ENCODE results near the gene FARP1. TPM values are rescaled to one million over a fixed set of nuclear protein-coding genes. Genes with fewer than 3 reads are reported as not detected.

The FARP1 gene
- total RNA-seq, 1 donor from 2014 or later: 128 TPM

GRCh38 chr13:98423417-98423816, 280.5 kb downstream of the FARP1 start:
- Histone ChIP-seq H4K20me1 (ENCODE audit: insufficient read depth, low read length) (peaks cover 5% of the 10 kb centered on the region), H3K4me3 (ENCODE audit: insufficient read depth, low read depth, low read length) (no peak overlapping the region), H3K4me2 (ENCODE audit: low read length) (no peak overlapping the region), H3K4me1 (ENCODE audit: insufficient read depth, low read length) (peaks cover 1% of the 10 kb centered on the region), H3K9ac (ENCODE audit: low read length) (no peak overlapping the region), H3K27ac (ENCODE audit: low read depth, low read length) (no peak overlapping the region), H3K79me2 (ENCODE audit: insufficient read depth, low read length) (no peaks in the 10 kb centered on the region), H2AFZ (ENCODE audit: low read depth, low read length) (no peak overlapping the region), H3K9me3 (ENCODE audit: insufficient read depth, low read depth, low read length) (no peaks in the 10 kb centered on the region), H3K36me3 (ENCODE audit: insufficient read depth, low read length) (peaks cover 21% of the 10 kb centered on the region), H3K27me3 (ENCODE audit: insufficient read depth, low read length) (no peaks in the 10 kb centered on the region)
- Mint-ChIP-seq H3K27me3 (ENCODE audit: low read depth, unreplicated experiment) (no peaks in the 10 kb centered on the region), H3K27ac (ENCODE audit: unreplicated experiment) (no peak overlapping the region), H3K36me3 (ENCODE audit: low read depth, unreplicated experiment) (peaks cover 45% of the 10 kb centered on the region), H3K4me1 (ENCODE audit: low read depth, unreplicated experiment) (peaks cover 7% of the 10 kb centered on the region), H3K9me3 (ENCODE audit: unreplicated experiment) (peaks cover 2% of the 10 kb centered on the region), H3K4me3 (ENCODE audit: unreplicated experiment) (no peak overlapping the region)
- FAIRE-seq (no peak), DNase-seq (ENCODE audit: low read depth) (no peak)
- TF ChIP-seq CTCF (IDR thresholded peaks at IDR 0.05; ENCODE audit: insufficient read depth, low read depth, low read length) (no peak), EZH2 (IDR thresholded peaks at IDR 0.05; ENCODE audit: insufficient read depth, low read length) (no peak)

DNA sequence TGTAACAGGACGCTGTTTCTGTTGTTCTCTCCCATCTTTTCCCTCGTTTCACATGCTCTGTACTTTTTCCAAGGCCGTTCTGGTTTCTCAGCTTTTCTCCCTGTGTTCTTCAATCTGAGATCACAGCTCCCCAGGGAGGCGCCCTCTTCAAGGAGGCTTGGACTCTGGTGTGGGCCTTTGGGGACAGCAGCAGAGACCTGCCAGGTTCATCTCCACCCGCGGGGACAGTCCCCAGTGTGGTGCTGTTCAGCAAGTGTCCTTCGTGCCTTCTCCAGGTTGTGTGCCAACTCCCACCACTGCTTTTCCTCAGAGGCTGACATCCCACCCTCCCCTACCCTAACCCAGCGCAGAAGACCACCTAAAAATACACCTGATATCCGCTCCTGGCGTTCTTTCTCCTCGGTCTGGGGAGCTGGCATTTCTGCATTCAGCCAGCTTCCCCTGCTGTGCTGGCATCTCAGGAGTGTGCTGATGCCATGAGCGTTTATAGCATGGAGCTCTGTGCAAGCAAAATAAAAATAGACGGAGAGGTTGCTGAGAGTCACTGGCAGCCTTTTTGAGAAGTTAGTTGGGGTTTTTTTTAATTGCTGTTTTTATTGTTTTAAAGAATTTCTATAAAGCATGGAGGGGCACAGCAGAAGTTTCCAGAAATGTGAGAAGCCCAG, 284.6 kb downstream of the FARP1 start:
- no peak overlapping the region for H3K27ac Mint-ChIP-seq (ENCODE audit: unreplicated experiment)
- H3K4me3 Mint-ChIP-seq (ENCODE audit: unreplicated experiment): no peak overlapping the region
- TF ChIP-seq EZH2 (IDR thresholded peaks at IDR 0.05; ENCODE audit: insufficient read depth, low read length) (no peak), CTCF (IDR thresholded peaks at IDR 0.05; ENCODE audit: insufficient read depth, low read depth, low read length) (no peak)
- Histone ChIP-seq H4K20me1 (ENCODE audit: insufficient read depth, low read length) (peaks cover 12% of the 10 kb centered on the region), H3K9me3 (ENCODE audit: insufficient read depth, low read depth, low read length) (no peaks in the 10 kb centered on the region), H3K4me2 (ENCODE audit: low read length) (no peak overlapping the region), H3K79me2 (ENCODE audit: insufficient read depth, low read length) (no peaks in the 10 kb centered on the region), H3K9ac (ENCODE audit: low read length) (no peak overlapping the region), H3K4me3 (ENCODE audit: insufficient read depth, low read depth, low read length) (no peak overlapping the region), H3K27me3 (ENCODE audit: insufficient read depth, low read length) (no peaks in the 10 kb centered on the region), H3K36me3 (ENCODE audit: insufficient read depth, low read length) (peaks cover 23% of the 10 kb centered on the region), H3K4me1 (ENCODE audit: insufficient read depth, low read length) (peaks cover 8% of the 10 kb centered on the region), H2AFZ (ENCODE audit: low read depth, low read length) (no peak overlapping the region), H3K27ac (ENCODE audit: low read depth, low read length) (no peak overlapping the region)
- H3K36me3 Mint-ChIP-seq (ENCODE audit: low read depth, unreplicated experiment): peaks cover 46% of the 10 kb centered on the region
- no peak for FAIRE-seq
- DNase-seq (ENCODE audit: low read depth): no peak
- H3K9me3 Mint-ChIP-seq (ENCODE audit: unreplicated experiment): no peaks in the 10 kb centered on the region
- no peaks in the 10 kb centered on the region for H3K27me3 Mint-ChIP-seq (ENCODE audit: low read depth, unreplicated experiment)
- H3K4me1 Mint-ChIP-seq (ENCODE audit: low read depth, unreplicated experiment): peaks cover 17% of the 10 kb centered on the region

- H3K27me3 Mint-ChIP-seq (ENCODE audit: low read depth, unreplicated experiment): no peaks in the 10 kb centered on the region
- peak overlapping the region; percentile 4 for H3K27ac Mint-ChIP-seq (ENCODE audit: unreplicated experiment)
- Histone ChIP-seq H3K9ac (ENCODE audit: low read length) (no peak overlapping the region), H3K9me3 (ENCODE audit: insufficient read depth, low read depth, low read length) (no peaks in the 10 kb centered on the region), H3K36me3 (ENCODE audit: insufficient read depth, low read length) (peaks cover 21% of the 10 kb centered on the region), H3K27ac (ENCODE audit: low read depth, low read length) (no peak overlapping the region), H3K4me1 (ENCODE audit: insufficient read depth, low read length) (peaks cover 8% of the 10 kb centered on the region), H3K27me3 (ENCODE audit: insufficient read depth, low read length) (no peaks in the 10 kb centered on the region), H2AFZ (ENCODE audit: low read depth, low read length) (no peak overlapping the region), H3K4me3 (ENCODE audit: insufficient read depth, low read depth, low read length) (no peak overlapping the region), H3K79me2 (ENCODE audit: insufficient read depth, low read length) (no peaks in the 10 kb centered on the region), H3K4me2 (ENCODE audit: low read length) (no peak overlapping the region), H4K20me1 (ENCODE audit: insufficient read depth, low read length) (peaks cover 16% of the 10 kb centered on the region)
- no peak overlapping the region for H3K4me3 Mint-ChIP-seq (ENCODE audit: unreplicated experiment)
- DNase-seq (ENCODE audit: low read depth): no peak
- H3K36me3 Mint-ChIP-seq (ENCODE audit: low read depth, unreplicated experiment): peaks cover 50% of the 10 kb centered on the region
- TF ChIP-seq CTCF (IDR thresholded peaks at IDR 0.05; ENCODE audit: insufficient read depth, low read depth, low read length): no peak
- TF ChIP-seq EZH2 (IDR thresholded peaks at IDR 0.05; ENCODE audit: insufficient read depth, low read length): no peak
- no peak for FAIRE-seq
- peaks cover 17% of the 10 kb centered on the region for H3K4me1 Mint-ChIP-seq (ENCODE audit: low read depth, unreplicated experiment)
- no peaks in the 10 kb centered on the region for H3K9me3 Mint-ChIP-seq (ENCODE audit: unreplicated experiment)
These were observed 285.5 kb downstream of the FARP1 start for GRCh38 chr13:98428256-98428966.

All from astrocyte (in vitro differentiated cells and primary cell).